ENCODE results near the gene STAT3. TPM values are rescaled to one million over a fixed set of nuclear protein-coding genes. Genes with fewer than 3 reads are reported as not detected.

The STAT3 gene
- total and polyA plus RNA-seq, 2 donors (not counting 3 experiments of a cell fraction or from before 2014, with no cell fraction given): 59.1 to 124 TPM

DNA sequence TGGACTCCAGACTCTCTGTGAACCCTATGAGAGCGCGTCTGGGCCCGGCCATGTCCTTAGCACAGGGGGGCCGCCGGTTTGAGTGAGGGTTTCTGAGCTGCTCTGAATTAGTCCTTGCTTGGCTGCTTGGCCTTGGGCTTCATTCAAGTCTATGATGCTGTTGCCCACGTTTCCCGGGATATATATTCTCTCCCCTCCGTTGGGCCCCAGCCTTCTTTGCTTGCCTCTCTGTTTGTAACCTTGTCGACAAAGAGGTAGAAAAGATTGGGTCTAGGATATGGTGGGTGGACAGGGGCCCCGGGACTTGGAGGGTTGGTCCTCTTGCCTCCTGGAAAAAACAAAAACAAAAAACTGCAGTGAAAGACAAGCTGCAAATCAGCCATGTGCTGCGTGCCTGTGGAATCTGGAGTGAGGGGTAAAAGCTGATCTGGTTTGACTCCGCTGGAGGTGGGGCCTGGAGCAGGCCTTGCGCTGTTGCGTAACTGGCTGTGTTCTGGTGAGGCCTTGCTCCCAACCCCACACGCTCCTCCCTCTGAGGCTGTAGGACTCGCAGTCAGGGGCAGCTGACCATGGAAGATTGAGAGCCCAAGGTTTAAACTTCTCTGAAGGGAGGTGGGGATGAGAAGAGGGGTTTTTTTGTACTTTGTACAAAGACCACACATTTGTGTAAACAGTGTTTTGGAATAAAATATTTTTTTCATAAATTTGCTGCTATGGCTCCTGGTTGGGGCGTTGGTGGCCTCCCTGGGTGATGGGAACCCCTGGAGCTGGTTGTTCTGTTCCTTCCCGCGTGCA is 76.8 kb downstream of the STAT3 start:
- dilution Hi-C loops (cut with MboI; ENCODE audit: extremely low pct_ligation_motif_present, low sequenced_read_pairs) (no loop called here), intact Hi-C loops (cut with micrococcal nuclease) (loop anchor here (1.0 to 2.0 kb wide), 2 partner anchors 89 to 206 kb away; no protein-coding TSS in a partner anchor)
- no peaks in the 10 kb centered on the region for H3K27me3 ChIP-seq (ENCODE audit: control insufficient read depth in 2 of 2, insufficient read depth in 2 of 2, low read length in 2 of 2)
- TF ChIP-seq, protein P1, sequence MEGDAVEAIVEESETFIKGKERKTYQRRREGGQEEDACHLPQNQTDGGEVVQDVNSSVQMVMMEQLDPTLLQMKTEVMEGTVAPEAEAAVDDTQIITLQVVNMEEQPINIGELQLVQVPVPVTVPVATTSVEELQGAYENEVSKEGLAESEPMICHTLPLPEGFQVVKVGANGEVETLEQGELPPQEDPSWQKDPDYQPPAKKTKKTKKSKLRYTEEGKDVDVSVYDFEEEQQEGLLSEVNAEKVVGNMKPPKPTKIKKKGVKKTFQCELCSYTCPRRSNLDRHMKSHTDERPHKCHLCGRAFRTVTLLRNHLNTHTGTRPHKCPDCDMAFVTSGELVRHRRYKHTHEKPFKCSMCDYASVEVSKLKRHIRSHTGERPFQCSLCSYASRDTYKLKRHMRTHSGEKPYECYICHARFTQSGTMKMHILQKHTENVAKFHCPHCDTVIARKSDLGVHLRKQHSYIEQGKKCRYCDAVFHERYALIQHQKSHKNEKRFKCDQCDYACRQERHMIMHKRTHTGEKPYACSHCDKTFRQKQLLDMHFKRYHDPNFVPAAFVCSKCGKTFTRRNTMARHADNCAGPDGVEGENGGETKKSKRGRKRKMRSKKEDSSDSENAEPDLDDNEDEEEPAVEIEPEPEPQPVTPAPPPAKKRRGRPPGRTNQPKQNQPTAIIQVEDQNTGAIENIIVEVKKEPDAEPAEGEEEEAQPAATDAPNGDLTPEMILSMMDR (IDR thresholded peaks at IDR 0.05; ENCODE audit: extremely low read depth in 1 of 2, insufficient read depth in 1 of 2, low read depth in 1 of 2, low read length in 2 of 2): no peak
- TF ChIP-seq POLR2AphosphoS5 (IDR thresholded peaks at IDR 0.05; ENCODE audit: insufficient read depth, low read depth, low read length) (no peak), JUN (IDR thresholded peaks at IDR 0.05; ENCODE audit: borderline replicate concordance, insufficient read depth, insufficient read length, low read depth) (no peak), POLR2A (IDR thresholded peaks at IDR 0.05; ENCODE audit: low read depth, low read length) (no peak), GATA2 (IDR thresholded peaks at IDR 0.05; ENCODE audit: insufficient read depth, insufficient read length, low read depth, low read length) (no peak), MYC (IDR thresholded peaks at IDR 0.05; ENCODE audit: low read depth, low read length) (no peak), EZH2 (IDR thresholded peaks at IDR 0.05; ENCODE audit: borderline replicate concordance, low read depth, low read length, severe bottlenecking) (no peak), FOS (IDR thresholded peaks at IDR 0.05; ENCODE audit: borderline replicate concordance, insufficient read depth, low read length) (no peak)
- TF ChIP-seq, protein P2, sequence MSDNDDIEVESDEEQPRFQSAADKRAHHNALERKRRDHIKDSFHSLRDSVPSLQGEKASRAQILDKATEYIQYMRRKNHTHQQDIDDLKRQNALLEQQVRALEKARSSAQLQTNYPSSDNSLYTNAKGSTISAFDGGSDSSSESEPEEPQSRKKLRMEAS (IDR thresholded peaks at IDR 0.05; ENCODE audit: insufficient read depth, insufficient read length): no peak
- no peak overlapping the region for H3K9ac ChIP-seq (replicated peaks; ENCODE audit: extremely low read depth, insufficient read depth, low read length)
- peaks cover 7 to 9% of the 10 kb centered on the region in 2 experiments for H3K36me3 ChIP-seq (ENCODE audit: control insufficient read depth in 2 of 2, extremely low read depth in 1 of 2, insufficient read depth in 2 of 2, low read length in 2 of 2)
- no peaks in the 10 kb centered on the region for H4K20me1 ChIP-seq (replicated peaks; ENCODE audit: control insufficient read depth, extremely low read depth, insufficient read depth, low read length)
- H3K4me3 ChIP-seq (replicated peaks in 1 of 3; ENCODE audit: insufficient read depth in 1 of 3, low read depth in 1 of 3, low read length in 3 of 3): no peak overlapping the region
- H3K79me2 ChIP-seq (ENCODE audit: control insufficient read depth, insufficient read depth, low read length): no peaks in the 10 kb centered on the region
- no peaks in the 10 kb centered on the region for H3K9me1 ChIP-seq (replicated peaks; ENCODE audit: control insufficient read depth, extremely low read depth, insufficient read depth, low read length)
- FAIRE-seq (no peak), DNase-seq (ENCODE audit: low read depth, low spot score) (no peak)
- H2AFZ ChIP-seq (ENCODE audit: low read depth, low read length): no peak overlapping the region
- H3K27ac ChIP-seq (ENCODE audit: insufficient read depth, low read depth, low read length): no peak overlapping the region
- TSS peak; percentile 57 for BruUV-seq (replicated peaks)
- CTCF ChIA-PET: interaction anchor here (0.6 to 15.7 kb wide), 26 partner anchors 9 to 267 kb away, joined by 3 to 190 read pairs (median 4); partner anchors contain the start of gene STAT3
- peaks cover 32% of the 10 kb centered on the region for H3K4me1 ChIP-seq (ENCODE audit: control insufficient read depth, extremely low read depth, insufficient read depth, low read length)
- H3K9me3 ChIP-seq (replicated peaks; ENCODE audit: control insufficient read depth, insufficient read depth, low read length): no peaks in the 10 kb centered on the region
- POLR2A ChIA-PET: interaction anchor here (0.7 to 1.0 kb wide), 2 partner anchors 112 to 209 kb away, joined by 3 to 5 read pairs; partner anchors contain the start of gene CAVIN1
- no peak overlapping the region for H3K4me2 ChIP-seq (ENCODE audit: insufficient read depth, low read length)
